ENCODE results near the gene DSCAML1.

DSCAML1 gene

DNA sequence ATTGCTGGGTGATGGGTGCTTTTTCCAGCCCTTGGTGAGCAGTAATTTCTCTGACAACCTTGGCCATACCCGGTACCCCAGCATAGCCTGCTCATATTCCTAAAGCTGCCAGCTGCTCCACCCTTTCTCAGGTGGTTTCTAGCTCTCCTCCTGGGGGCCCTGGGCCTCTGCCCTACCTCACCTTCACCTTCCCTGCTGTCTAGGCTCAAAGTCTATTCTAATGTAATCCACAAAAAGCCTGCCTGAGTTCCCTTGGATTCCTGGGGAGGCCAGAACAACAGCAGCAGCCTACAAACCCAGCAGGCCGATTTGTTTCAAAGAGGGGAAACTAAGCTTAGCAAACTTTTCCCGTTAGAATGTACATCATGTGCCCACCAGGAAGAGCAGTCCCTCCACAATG is 117.6 kb downstream of the DSCAML1 start:
- TF ChIP-seq BACH2 (CRISPR knock-in tag; IDR thresholded peaks at IDR 0.05; ENCODE audit: borderline replicate concordance) (no peak), ISL1 (CRISPR knock-in tag; IDR thresholded peaks at IDR 0.05) (no peak), ZNF70 (CRISPR knock-in tag; IDR thresholded peaks at IDR 0.05) (no peak), ESRRG (CRISPR knock-in tag; IDR thresholded peaks at IDR 0.05) (no peak), CSDC2 (CRISPR knock-in tag; IDR thresholded peaks at IDR 0.05) (no peak), TCF4 (CRISPR knock-in tag; IDR thresholded peaks at IDR 0.05; ENCODE audit: borderline replicate concordance) (no peak), ZFP3 (CRISPR knock-in tag; IDR thresholded peaks at IDR 0.05) (no peak), GLIS3 (CRISPR knock-in tag; IDR thresholded peaks at IDR 0.05) (no peak), ZFP30 (CRISPR knock-in tag; IDR thresholded peaks at IDR 0.05) (no peak), ZNF8 (CRISPR knock-in tag; IDR thresholded peaks at IDR 0.05) (no peak)
- TF ChIP-seq, protein P1, sequence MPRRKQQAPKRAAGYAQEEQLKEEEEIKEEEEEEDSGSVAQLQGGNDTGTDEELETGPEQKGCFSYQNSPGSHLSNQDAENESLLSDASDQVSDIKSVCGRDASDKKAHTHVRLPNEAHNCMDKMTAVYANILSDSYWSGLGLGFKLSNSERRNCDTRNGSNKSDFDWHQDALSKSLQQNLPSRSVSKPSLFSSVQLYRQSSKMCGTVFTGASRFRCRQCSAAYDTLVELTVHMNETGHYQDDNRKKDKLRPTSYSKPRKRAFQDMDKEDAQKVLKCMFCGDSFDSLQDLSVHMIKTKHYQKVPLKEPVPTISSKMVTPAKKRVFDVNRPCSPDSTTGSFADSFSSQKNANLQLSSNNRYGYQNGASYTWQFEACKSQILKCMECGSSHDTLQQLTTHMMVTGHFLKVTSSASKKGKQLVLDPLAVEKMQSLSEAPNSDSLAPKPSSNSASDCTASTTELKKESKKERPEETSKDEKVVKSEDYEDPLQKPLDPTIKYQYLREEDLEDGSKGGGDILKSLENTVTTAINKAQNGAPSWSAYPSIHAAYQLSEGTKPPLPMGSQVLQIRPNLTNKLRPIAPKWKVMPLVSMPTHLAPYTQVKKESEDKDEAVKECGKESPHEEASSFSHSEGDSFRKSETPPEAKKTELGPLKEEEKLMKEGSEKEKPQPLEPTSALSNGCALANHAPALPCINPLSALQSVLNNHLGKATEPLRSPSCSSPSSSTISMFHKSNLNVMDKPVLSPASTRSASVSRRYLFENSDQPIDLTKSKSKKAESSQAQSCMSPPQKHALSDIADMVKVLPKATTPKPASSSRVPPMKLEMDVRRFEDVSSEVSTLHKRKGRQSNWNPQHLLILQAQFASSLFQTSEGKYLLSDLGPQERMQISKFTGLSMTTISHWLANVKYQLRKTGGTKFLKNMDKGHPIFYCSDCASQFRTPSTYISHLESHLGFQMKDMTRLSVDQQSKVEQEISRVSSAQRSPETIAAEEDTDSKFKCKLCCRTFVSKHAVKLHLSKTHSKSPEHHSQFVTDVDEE (CRISPR knock-in tag; IDR thresholded peaks at IDR 0.05): no peak
- TF ChIP-seq, protein P2, sequence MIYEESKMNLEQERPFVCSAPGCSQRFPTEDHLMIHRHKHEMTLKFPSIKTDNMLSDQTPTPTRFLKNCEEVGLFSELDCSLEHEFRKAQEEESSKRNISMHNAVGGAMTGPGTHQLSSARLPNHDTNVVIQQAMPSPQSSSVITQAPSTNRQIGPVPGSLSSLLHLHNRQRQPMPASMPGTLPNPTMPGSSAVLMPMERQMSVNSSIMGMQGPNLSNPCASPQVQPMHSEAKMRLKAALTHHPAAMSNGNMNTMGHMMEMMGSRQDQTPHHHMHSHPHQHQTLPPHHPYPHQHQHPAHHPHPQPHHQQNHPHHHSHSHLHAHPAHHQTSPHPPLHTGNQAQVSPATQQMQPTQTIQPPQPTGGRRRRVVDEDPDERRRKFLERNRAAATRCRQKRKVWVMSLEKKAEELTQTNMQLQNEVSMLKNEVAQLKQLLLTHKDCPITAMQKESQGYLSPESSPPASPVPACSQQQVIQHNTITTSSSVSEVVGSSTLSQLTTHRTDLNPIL (CRISPR knock-in tag; IDR thresholded peaks at IDR 0.05; ENCODE audit: low read depth): no peak
- TF ChIP-seq, protein P3, sequence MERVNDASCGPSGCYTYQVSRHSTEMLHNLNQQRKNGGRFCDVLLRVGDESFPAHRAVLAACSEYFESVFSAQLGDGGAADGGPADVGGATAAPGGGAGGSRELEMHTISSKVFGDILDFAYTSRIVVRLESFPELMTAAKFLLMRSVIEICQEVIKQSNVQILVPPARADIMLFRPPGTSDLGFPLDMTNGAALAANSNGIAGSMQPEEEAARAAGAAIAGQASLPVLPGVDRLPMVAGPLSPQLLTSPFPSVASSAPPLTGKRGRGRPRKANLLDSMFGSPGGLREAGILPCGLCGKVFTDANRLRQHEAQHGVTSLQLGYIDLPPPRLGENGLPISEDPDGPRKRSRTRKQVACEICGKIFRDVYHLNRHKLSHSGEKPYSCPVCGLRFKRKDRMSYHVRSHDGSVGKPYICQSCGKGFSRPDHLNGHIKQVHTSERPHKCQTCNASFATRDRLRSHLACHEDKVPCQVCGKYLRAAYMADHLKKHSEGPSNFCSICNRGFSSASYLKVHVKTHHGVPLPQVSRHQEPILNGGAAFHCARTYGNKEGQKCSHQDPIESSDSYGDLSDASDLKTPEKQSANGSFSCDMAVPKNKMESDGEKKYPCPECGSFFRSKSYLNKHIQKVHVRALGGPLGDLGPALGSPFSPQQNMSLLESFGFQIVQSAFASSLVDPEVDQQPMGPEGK (CRISPR knock-in tag; IDR thresholded peaks at IDR 0.05; ENCODE audit: borderline replicate concordance): no peak
- ATAC-seq: no peak

DNA sequence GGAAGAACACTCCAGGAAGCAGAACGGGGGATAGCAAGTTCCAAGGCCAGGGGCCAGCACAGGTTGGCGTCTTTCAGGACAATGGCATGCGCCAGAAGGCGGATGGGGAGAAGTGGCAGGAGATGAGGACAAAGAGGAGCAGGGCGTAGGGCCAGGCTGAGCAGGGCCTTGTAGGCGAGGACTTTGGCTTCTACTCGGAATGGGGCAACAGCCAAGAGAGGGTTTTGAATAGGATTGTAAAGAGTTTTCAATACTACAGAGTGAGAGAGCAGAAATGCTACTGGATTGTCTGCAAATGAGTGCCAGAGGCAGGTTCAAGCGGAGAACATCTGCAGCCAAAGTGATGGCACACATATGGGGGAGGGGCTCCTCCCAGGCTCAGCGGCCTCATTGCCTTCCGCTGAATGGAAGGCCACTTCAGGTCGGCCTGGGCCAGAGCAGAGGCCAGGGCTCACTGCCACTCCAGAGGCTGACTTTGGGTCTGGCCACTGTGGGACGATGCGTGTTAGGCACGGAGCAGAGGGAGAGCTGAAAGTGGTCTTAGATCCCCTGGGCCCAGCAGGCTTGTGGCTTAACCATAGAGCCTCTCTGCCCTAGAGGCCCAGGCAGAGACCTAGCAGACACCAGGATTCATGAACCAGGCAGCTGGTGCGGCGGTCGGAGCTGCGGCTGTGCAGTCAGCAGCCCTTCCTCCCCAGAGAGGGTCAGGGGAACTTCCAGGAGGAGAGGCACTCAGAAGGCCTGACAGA is 118.2 kb downstream of the DSCAML1 start:
- TF ChIP-seq, protein P4, sequence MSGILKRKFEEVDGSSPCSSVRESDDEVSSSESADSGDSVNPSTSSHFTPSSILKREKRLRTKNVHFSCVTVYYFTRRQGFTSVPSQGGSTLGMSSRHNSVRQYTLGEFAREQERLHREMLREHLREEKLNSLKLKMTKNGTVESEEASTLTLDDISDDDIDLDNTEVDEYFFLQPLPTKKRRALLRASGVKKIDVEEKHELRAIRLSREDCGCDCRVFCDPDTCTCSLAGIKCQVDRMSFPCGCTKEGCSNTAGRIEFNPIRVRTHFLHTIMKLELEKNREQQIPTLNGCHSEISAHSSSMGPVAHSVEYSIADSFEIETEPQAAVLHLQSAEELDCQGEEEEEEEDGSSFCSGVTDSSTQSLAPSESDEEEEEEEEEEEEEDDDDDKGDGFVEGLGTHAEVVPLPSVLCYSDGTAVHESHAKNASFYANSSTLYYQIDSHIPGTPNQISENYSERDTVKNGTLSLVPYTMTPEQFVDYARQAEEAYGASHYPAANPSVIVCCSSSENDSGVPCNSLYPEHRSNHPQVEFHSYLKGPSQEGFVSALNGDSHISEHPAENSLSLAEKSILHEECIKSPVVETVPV (CRISPR knock-in tag; IDR thresholded peaks at IDR 0.05): no peak
- TF ChIP-seq BACH2 (CRISPR knock-in tag; IDR thresholded peaks at IDR 0.05; ENCODE audit: borderline replicate concordance) (no peak), ZC3H10 (CRISPR knock-in tag; IDR thresholded peaks at IDR 0.05) (no peak), ZFP3 (CRISPR knock-in tag; IDR thresholded peaks at IDR 0.05) (no peak), ZFP30 (CRISPR knock-in tag; IDR thresholded peaks at IDR 0.05) (no peak), RARB (CRISPR knock-in tag; IDR thresholded peaks at IDR 0.05) (no peak)
- TF ChIP-seq, protein P3 (CRISPR knock-in tag; IDR thresholded peaks at IDR 0.05; ENCODE audit: borderline replicate concordance): no peak
- ATAC-seq: no peak; the same call in 2 of the 3 replicates

DNA sequence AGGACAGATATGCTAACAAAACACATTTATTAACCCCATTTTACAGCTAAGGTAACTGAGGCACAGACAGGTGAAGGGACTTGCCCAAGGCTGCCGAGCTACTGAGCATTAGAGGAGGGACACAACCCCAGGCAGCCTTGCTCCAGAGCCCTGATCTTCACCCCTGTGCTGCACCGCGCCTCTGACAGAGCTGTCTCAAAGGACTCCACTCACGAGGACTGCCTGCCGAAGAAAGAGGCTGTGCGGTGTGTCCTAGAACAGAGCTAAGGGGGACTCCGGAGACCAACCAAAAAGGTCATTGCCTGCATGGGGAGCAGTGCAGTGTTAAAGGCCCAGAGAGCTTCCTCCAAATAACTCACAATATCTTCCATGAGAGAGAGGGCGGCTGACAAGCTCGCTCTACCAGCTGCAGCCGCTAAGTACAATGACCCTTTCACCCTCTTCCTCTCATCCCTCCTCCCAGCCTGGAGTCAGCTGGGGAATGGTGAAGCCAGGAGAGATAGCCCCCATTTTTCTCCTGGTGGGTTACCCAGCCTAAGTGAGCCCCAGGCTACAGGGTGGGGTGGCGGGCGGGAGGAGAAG is 119.2 kb downstream of the DSCAML1 start:
- no peak for ATAC-seq
- TF ChIP-seq ZC3H10 (CRISPR knock-in tag; IDR thresholded peaks at IDR 0.05): no peak
- no peak for TF ChIP-seq ZNF70 (CRISPR knock-in tag; IDR thresholded peaks at IDR 0.05)
- TF ChIP-seq GLIS3 (CRISPR knock-in tag; IDR thresholded peaks at IDR 0.05): no peak
- TF ChIP-seq RARB (CRISPR knock-in tag; IDR thresholded peaks at IDR 0.05): no peak
- TF ChIP-seq ISL1 (CRISPR knock-in tag; IDR thresholded peaks at IDR 0.05): no peak
- TF ChIP-seq, protein P2 (CRISPR knock-in tag; IDR thresholded peaks at IDR 0.05; ENCODE audit: low read depth): no peak
- TF ChIP-seq, protein P4 (CRISPR knock-in tag; IDR thresholded peaks at IDR 0.05): no peak
- TF ChIP-seq ZNF565 (CRISPR knock-in tag; conservative IDR thresholded peaks at IDR 0.05; ENCODE audit: low read depth): no peak
- no peak for TF ChIP-seq ESRRG (CRISPR knock-in tag; IDR thresholded peaks at IDR 0.05)
- no peak for TF ChIP-seq TOX (CRISPR knock-in tag; IDR thresholded peaks at IDR 0.05; ENCODE audit: borderline replicate concordance)
- no peak for TF ChIP-seq ARNTL (CRISPR knock-in tag; IDR thresholded peaks at IDR 0.05; ENCODE audit: borderline replicate concordance, low read depth)
- TF ChIP-seq, protein P1 (CRISPR knock-in tag; IDR thresholded peaks at IDR 0.05): no peak

All from SK-N-SH treated with all-trans-retinoic acid at 6 μM for 48 hours (cell line).